GM12878 (cell line): Measurements from ENCODE around the gene ANXA3. TPM values are rescaled to one million over a fixed set of nuclear protein-coding genes. Genes with fewer than 3 reads are reported as not detected.

Experiments used
- BRCA1 ChIP-seq: IDR thresholded peaks from 2 replicates; pipeline ENCODE4 v1.6.1; 2011; ENCODE audit warnings: low read depth, low read length, improper control_type of control experiment
- FOXK2 ChIP-seq: fragments of 450-650 bp; IDR thresholded peaks from 2 replicates; pipeline ENCODE4 v1.6.1; 2017; ENCODE audit warnings: mild to moderate bottlenecking, moderate library complexity
- FOXM1 ChIP-seq: IDR thresholded peaks from 2 replicates; pipeline ENCODE4 v1.6.1; 2012; ENCODE audit warnings: low read depth, mild to moderate bottlenecking, inconsistent platforms, low read length, moderate library complexity
- IKZF1 ChIP-seq: fragments of 450-650 bp; conservative IDR thresholded peaks from 2 replicates; pipeline ENCODE4 v1.6.1; 2017; ENCODE audit warnings: antibody characterized with exemption, mild to moderate bottlenecking
- JUND ChIP-seq: IDR thresholded peaks from 2 replicates; pipeline ENCODE4 v1.6.1; 2012; ENCODE audit warnings: low read depth, mild to moderate bottlenecking, low read length, improper control_type of control experiment, moderate library complexity
- KDM1A ChIP-seq: fragments of 200-600 bp; sonication (generic); IDR thresholded peaks from 2 replicates; pipeline ENCODE4 v1.6.1; 2016; ENCODE audit warnings: borderline replicate concordance
- MEF2A ChIP-seq: IDR thresholded peaks from 2 replicates; pipeline ENCODE4 v1.6.1; 2011; ENCODE audit warnings: low read depth, mild to moderate bottlenecking, low read length, moderate library complexity; ENCODE audit not compliant: insufficient read depth
- MTA2 ChIP-seq: fragments of 450-650 bp; IDR thresholded peaks from 2 replicates; pipeline ENCODE4 v1.6.1; 2016; ENCODE audit warnings: low read depth, mild to moderate bottlenecking, moderate library complexity
- RELA ChIP-seq: fragments of 450-650 bp; IDR thresholded peaks from 2 replicates; pipeline ENCODE4 v1.8.0; 2014; ENCODE audit warnings: borderline replicate concordance; ENCODE audit not compliant: partially characterized antibody
- SMARCA5 ChIP-seq: fragments of 450-650 bp; IDR thresholded peaks from 2 replicates; pipeline ENCODE4 v1.6.1; 2017; ENCODE audit warnings: mild to moderate bottlenecking
- SP1 ChIP-seq: IDR thresholded peaks from one replicate; pipeline ENCODE4 v1.6.1; 2011; ENCODE audit warnings: low read depth, low read length
- polyA plus RNA-seq, 11 experiments: library from polyadenylated mRNA; depleted of rRNA in 4 of 11; unstranded in 6 of 11; stranded (reverse) in 5 of 11; fragments of >200 nt; fragmentation: Nextera tagmentation in 4 of 11; fragmentation: Illumina TruSeq in 1 of 11; extraction: Ambion mirVana in 4 of 11; extraction: Trizol in 1 of 11; gene quantifications; 1 replicate in 1 of 11; 2 replicates in 10 of 11; pipeline versions ENCODE4 v1.2.1 to v1.2.3, GENCODE V29; 2011 to 2016; ENCODE audit warnings: inconsistent platforms in 2 of 11, missing spikeins in 2 of 11, low read depth in 1 of 11
- total RNA-seq, 4 experiments: library from RNA; depleted of rRNA in 3 of 4; stranded (reverse); fragments of >200 nt in 3 of 4; fragmentation: Illumina TruSeq in 1 of 4; extraction: Trizol in 1 of 4; gene quantifications; 2 replicates each; pipeline versions ENCODE4 v1.2.1 to v1.2.3, GENCODE V29; 2013 to 2021
- TF ChIP-seq, protein P1 (sequence below): fragments of 450-650 bp; IDR thresholded peaks from 2 replicates; pipeline ENCODE4 v1.6.1; 2016; ENCODE audit warnings: mild to moderate bottlenecking
- TF ChIP-seq, protein P2 (sequence below): fragments of 450-650 bp; IDR thresholded peaks from 2 replicates; pipeline ENCODE4 v1.6.1; 2018; ENCODE audit warnings: mild to moderate bottlenecking, low read depth, moderate library complexity; ENCODE audit not compliant: partially characterized antibody
- TF ChIP-seq, protein P3 (sequence below): fragments of 450-650 bp; conservative IDR thresholded peaks from 2 replicates; pipeline ENCODE4 v1.6.1; 2017; ENCODE audit warnings: mild to moderate bottlenecking, moderate library complexity
- TF ChIP-seq, protein P4 (sequence below): fragments of 450-650 bp; IDR thresholded peaks from 2 replicates; pipeline ENCODE4 v1.6.1; 2017; ENCODE audit warnings: mild to moderate bottlenecking, low read depth, inconsistent platforms; ENCODE audit not compliant: poor library complexity, severe bottlenecking
- TF ChIP-seq, protein P5 (sequence below): fragments of 450-650 bp; IDR thresholded peaks from 2 replicates; pipeline ENCODE4 v1.6.1; 2017; ENCODE audit warnings: mild to moderate bottlenecking, moderate library complexity

ANXA3 gene
- total and polyA plus RNA-seq, 10 of the 15 experiments (the other 5 are each of a cell fraction or from before 2014, with no cell fraction given): 0.28 to 14.7 (median 0.91) TPM

DNA sequence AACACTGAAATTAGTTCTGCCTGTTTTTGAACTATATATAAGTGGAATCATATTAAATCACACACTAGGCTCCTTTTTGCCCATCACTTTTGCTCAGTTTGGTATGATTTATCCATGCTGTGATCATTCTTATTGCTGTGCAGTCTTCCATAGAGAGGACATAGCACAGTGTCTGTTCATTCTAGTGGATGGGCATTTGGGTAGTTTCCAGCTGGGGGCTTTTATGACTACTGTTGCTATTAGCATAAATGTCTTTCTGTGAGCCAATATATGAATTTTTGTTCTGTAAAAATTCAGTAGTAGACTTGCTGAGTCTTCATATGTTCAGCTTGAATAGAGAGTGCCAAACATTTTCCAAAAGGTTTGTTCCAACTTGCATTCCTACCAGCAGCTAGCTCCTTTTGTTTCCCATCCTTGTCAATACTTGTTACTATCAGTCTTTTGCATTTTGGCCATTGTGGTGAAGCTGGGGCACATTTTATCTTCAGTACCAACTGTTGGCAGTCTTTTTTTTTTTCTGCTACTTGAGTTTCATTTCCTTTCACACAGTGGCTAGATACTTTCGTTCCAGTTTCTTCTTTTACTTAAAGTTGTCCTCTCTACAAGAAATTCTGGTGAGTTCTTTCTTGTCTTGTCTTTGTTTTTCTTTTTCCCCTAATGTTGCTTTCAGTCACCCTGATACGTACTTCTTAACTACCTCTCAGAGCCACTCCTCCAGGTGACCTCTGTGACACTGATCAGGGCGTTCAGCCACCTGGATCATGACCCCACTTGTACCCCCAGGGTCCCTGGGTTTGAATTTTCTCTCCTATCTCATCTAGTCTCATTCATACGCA is 87.0 kb downstream of the ANXA3 start (continued):
- TF ChIP-seq, protein P1, sequence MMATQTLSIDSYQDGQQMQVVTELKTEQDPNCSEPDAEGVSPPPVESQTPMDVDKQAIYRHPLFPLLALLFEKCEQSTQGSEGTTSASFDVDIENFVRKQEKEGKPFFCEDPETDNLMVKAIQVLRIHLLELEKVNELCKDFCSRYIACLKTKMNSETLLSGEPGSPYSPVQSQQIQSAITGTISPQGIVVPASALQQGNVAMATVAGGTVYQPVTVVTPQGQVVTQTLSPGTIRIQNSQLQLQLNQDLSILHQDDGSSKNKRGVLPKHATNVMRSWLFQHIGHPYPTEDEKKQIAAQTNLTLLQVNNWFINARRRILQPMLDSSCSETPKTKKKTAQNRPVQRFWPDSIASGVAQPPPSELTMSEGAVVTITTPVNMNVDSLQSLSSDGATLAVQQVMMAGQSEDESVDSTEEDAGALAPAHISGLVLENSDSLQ: peak; percentile 44
- no peak for TF ChIP-seq FOXK2
- TF ChIP-seq, protein P2, sequence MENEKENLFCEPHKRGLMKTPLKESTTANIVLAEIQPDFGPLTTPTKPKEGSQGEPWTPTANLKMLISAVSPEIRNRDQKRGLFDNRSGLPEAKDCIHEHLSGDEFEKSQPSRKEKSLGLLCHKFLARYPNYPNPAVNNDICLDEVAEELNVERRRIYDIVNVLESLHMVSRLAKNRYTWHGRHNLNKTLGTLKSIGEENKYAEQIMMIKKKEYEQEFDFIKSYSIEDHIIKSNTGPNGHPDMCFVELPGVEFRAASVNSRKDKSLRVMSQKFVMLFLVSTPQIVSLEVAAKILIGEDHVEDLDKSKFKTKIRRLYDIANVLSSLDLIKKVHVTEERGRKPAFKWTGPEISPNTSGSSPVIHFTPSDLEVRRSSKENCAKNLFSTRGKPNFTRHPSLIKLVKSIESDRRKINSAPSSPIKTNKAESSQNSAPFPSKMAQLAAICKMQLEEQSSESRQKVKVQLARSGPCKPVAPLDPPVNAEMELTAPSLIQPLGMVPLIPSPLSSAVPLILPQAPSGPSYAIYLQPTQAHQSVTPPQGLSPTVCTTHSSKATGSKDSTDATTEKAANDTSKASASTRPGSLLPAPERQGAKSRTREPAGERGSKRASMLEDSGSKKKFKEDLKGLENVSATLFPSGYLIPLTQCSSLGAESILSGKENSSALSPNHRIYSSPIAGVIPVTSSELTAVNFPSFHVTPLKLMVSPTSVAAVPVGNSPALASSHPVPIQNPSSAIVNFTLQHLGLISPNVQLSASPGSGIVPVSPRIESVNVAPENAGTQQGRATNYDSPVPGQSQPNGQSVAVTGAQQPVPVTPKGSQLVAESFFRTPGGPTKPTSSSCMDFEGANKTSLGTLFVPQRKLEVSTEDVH: no peak
- TF ChIP-seq SMARCA5: peak; percentile 12; the same call in 1 of the 2 replicates
- no peak for TF ChIP-seq SP1
- TF ChIP-seq BRCA1: no peak
- no peak for TF ChIP-seq MEF2A
- no peak for TF ChIP-seq JUND
- TF ChIP-seq IKZF1: peak; percentile 71
- no peak for TF ChIP-seq KDM1A
- TF ChIP-seq, protein P3, sequence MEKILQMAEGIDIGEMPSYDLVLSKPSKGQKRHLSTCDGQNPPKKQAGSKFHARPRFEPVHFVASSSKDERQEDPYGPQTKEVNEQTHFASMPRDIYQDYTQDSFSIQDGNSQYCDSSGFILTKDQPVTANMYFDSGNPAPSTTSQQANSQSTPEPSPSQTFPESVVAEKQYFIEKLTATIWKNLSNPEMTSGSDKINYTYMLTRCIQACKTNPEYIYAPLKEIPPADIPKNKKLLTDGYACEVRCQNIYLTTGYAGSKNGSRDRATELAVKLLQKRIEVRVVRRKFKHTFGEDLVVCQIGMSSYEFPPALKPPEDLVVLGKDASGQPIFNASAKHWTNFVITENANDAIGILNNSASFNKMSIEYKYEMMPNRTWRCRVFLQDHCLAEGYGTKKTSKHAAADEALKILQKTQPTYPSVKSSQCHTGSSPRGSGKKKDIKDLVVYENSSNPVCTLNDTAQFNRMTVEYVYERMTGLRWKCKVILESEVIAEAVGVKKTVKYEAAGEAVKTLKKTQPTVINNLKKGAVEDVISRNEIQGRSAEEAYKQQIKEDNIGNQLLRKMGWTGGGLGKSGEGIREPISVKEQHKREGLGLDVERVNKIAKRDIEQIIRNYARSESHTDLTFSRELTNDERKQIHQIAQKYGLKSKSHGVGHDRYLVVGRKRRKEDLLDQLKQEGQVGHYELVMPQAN: no peak
- no peak for TF ChIP-seq FOXM1
- TF ChIP-seq, protein P4, sequence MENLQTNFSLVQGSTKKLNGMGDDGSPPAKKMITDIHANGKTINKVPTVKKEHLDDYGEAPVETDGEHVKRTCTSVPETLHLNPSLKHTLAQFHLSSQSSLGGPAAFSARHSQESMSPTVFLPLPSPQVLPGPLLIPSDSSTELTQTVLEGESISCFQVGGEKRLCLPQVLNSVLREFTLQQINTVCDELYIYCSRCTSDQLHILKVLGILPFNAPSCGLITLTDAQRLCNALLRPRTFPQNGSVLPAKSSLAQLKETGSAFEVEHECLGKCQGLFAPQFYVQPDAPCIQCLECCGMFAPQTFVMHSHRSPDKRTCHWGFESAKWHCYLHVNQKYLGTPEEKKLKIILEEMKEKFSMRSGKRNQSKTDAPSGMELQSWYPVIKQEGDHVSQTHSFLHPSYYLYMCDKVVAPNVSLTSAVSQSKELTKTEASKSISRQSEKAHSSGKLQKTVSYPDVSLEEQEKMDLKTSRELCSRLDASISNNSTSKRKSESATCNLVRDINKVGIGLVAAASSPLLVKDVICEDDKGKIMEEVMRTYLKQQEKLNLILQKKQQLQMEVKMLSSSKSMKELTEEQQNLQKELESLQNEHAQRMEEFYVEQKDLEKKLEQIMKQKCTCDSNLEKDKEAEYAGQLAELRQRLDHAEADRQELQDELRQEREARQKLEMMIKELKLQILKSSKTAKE: peak; percentile 75
- no peak for TF ChIP-seq RELA
- peak; percentile 85 for TF ChIP-seq MTA2
- TF ChIP-seq, protein P5, sequence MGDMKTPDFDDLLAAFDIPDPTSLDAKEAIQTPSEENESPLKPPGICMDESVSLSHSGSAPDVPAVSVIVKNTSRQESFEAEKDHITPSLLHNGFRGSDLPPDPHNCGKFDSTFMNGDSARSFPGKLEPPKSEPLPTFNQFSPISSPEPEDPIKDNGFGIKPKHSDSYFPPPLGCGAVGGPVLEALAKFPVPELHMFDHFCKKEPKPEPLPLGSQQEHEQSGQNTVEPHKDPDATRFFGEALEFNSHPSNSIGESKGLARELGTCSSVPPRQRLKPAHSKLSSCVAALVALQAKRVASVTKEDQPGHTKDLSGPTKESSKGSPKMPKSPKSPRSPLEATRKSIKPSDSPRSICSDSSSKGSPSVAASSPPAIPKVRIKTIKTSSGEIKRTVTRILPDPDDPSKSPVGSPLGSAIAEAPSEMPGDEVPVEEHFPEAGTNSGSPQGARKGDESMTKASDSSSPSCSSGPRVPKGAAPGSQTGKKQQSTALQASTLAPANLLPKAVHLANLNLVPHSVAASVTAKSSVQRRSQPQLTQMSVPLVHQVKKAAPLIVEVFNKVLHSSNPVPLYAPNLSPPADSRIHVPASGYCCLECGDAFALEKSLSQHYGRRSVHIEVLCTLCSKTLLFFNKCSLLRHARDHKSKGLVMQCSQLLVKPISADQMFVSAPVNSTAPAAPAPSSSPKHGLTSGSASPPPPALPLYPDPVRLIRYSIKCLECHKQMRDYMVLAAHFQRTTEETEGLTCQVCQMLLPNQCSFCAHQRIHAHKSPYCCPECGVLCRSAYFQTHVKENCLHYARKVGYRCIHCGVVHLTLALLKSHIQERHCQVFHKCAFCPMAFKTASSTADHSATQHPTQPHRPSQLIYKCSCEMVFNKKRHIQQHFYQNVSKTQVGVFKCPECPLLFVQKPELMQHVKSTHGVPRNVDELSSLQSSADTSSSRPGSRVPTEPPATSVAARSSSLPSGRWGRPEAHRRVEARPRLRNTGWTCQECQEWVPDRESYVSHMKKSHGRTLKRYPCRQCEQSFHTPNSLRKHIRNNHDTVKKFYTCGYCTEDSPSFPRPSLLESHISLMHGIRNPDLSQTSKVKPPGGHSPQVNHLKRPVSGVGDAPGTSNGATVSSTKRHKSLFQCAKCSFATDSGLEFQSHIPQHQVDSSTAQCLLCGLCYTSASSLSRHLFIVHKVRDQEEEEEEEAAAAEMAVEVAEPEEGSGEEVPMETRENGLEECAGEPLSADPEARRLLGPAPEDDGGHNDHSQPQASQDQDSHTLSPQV: no peak
